ENCODE results near the gene TTC3. TPM values are rescaled to one million over a fixed set of nuclear protein-coding genes. Genes with fewer than 3 reads are reported as not detected.
"Not testable (repeated sequence)": the region's sequence is repeated elsewhere in the genome, so short reads cannot be mapped to it uniquely, and the experiment has no call there.

Gene TTC3
- total RNA-seq, 1 donor from 2014 or later, result 339 TPM

- no peak for DNase-seq
Observed at GRCh38 chr21:37093977-37094376, 20.9 kb downstream of the TTC3 start.

GRCh38 chr21:37095821-37096220 lies 22.8 kb downstream of the TTC3 start:
- no peak for DNase-seq

GRCh38 chr21:37098751-37099150 lies 25.7 kb downstream of the TTC3 start:
- DNase-seq, result peak; percentile 80

GRCh38 chr21:37100316-37100715 lies 27.3 kb downstream of the TTC3 start:
- DNase-seq, result no peak

- DNase-seq, result no peak
Observed at GRCh38 chr21:37101384-37101783, 28.3 kb downstream of the TTC3 start.

- not testable (repeated sequence) for DNase-seq
Observed at GRCh38 chr21:37102746-37103145, 29.7 kb downstream of the TTC3 start.

- DNase-seq, result no peak
Observed at GRCh38 chr21:37106998-37107397, 33.9 kb downstream of the TTC3 start.

GRCh38 chr21:37111029-37111428 lies 38.0 kb downstream of the TTC3 start:
- DNase-seq, result not testable (repeated sequence)

- DNase-seq, result not testable (repeated sequence)
Observed at GRCh38 chr21:37114301-37114700, 41.2 kb downstream of the TTC3 start.

GRCh38 chr21:37116459-37116858 lies 43.4 kb downstream of the TTC3 start:
- DNase-seq, result not testable (repeated sequence)

GRCh38 chr21:37117204-37117603 lies 44.1 kb downstream of the TTC3 start:
- no peak for DNase-seq

GRCh38 chr21:37118187-37118826 lies 45.3 kb downstream of the TTC3 start:
- no peak for DNase-seq

GRCh38 chr21:37119421-37120218 lies 46.6 kb downstream of the TTC3 start:
- no peak for DNase-seq

- DNase-seq, result peak; percentile 22
Observed at GRCh38 chr21:37128076-37128475, 55.0 kb downstream of the TTC3 start.

- no peak for DNase-seq
Observed at GRCh38 chr21:37130971-37131370, 57.9 kb downstream of the TTC3 start.

- no peak for DNase-seq
Observed at GRCh38 chr21:37136261-37136660, 63.2 kb downstream of the TTC3 start.

- DNase-seq, result no peak
Observed at GRCh38 chr21:37136744-37137143, 63.7 kb downstream of the TTC3 start.

GRCh38 chr21:37139154-37139553 lies 66.1 kb downstream of the TTC3 start:
- no peak for DNase-seq

- no peak for DNase-seq
Observed at GRCh38 chr21:37139902-37140301, 66.8 kb downstream of the TTC3 start.

GRCh38 chr21:37143392-37143791 lies 70.3 kb downstream of the TTC3 start:
- DNase-seq, result not testable (repeated sequence)

GRCh38 chr21:37145635-37146111 lies 72.6 kb downstream of the TTC3 start:
- DNase-seq, result no peak

GRCh38 chr21:37146320-37147235 lies 73.5 kb downstream of the TTC3 start:
- no peak for DNase-seq

GRCh38 chr21:37149411-37149810 lies 76.4 kb downstream of the TTC3 start:
- no peak for DNase-seq

Measured in tongue (tissue), 2 donors.